B cell (primary cell): ENCODE data around the gene PDK2.
A peak's percentile ranks its signal among the peaks of the same experiment; 100 is the strongest.

Experiments used
- CTCF ChIP-seq: fragments of 200-600 bp; IDR thresholded peaks from one replicate; pipeline ENCODE4 v1.8.0; 2022; ENCODE audit warnings: antibody characterized with exemption, mild to moderate bottlenecking
- EZH2 ChIP-seq: IDR thresholded peaks from 2 replicates; pipeline ENCODE4 v1.6.1; 2012; ENCODE audit warnings: borderline replicate concordance, low read depth, mild to moderate bottlenecking, moderate library complexity, low read length; ENCODE audit not compliant: insufficient read depth, poor library complexity, severe bottlenecking

GRCh38 chr17:50146230-50146926 lies 51.2 kb downstream of the PDK2 start:
- TF ChIP-seq CTCF (peak; percentile 43), EZH2 (no peak)
